Measurements from ENCODE around the gene KCNC2. TPM values are rescaled to one million over a fixed set of nuclear protein-coding genes. Genes with fewer than 3 reads are reported as not detected.

Gene KCNC2
- total RNA-seq, 2 experiments from 2014 or later: not detected

DNA sequence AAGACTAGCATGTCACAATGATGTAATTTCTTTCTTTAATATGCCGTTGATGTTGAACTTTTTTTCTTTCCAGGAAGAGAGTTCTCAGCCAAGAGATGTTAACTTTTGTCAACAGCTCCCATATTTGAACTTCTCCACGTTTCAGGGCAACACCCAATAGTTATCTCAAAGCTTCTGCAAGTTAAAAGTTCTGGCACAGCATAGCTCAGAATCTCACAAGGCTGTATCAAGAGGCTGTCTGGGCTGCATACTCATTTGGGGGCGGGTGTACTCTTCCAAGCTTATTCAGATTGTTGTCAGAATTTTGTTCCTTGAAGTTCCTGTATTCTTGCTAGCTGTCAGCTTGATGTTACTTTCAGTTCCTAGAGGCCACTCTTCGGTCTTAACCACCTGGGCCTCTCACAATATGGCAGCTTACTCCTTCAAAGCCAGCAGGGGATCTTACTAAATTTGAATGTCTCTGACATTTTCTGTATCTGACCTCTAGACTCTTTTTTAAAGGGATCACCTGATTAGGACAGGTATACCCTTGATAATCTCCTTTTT is 38.9 kb downstream of the KCNC2 start:
- ChIA-PET CTCF (no interaction called here), POLR2A (no interaction called here)

DNA sequence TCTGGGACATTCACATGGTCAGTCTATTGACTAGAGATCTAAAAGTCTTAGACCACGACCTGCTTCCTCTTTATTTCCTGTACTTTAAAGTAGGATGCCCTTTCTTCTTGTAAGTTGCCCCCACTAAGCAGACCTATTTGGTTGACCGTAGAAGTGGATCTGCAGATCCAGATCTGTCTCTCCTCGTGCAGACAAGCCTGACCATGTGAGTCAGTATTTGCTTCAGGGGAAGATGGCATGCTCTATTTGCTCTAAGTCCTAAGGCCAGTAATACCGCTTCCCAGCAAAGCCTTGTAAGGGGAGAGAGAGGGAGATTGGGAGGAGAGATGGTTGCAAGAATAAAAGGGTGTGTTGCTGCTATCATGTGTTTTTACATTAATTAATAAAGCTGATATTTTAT is 46.8 kb downstream of the KCNC2 start:
- POLR2A ChIA-PET: no interaction called here

DNA sequence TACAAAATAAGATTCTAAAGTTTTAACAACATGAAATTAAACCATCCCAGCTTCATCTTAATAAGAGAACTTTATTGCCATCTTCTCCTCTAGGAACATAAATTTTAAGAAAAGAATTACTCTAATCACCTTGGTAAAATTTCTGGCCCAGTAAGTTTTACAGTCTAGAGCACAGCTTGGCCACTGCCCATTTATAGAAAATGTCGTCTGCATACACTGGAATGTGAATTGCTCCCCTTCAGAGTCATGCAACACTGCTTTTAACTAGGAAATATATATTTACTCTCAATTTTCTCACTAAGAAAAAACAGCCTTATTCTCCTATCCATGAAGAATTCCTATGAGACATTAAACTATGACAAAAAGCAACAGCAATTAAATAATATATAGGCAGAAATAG is 48.2 kb downstream of the KCNC2 start:
- CTCF ChIA-PET: no interaction called here
- POLR2A ChIA-PET: no interaction called here

More for the DNA sequence above, 46.8 kb downstream of the KCNC2 start:
- CTCF ChIA-PET: no interaction called here

DNA sequence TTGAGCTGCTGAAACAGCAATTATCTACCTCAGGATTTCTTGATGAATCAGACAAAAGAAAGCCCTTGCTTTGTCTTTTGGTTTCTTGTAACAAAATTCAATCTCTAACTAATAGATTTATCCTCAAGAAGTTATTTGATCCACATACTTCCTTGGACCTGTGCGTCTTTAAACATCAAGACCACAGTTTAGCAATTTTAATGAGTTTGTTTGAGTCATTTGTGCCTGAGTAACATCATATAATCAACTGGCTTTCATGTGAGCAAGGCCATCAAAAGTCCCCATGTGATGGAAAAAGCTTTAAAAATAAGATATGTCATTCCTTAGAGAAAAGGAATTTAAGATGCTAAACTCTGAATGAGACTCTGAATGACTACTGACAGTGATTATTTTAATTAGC is 52.3 kb downstream of the KCNC2 start:
- CTCF ChIA-PET: no interaction called here
- POLR2A ChIA-PET: no interaction called here

DNA sequence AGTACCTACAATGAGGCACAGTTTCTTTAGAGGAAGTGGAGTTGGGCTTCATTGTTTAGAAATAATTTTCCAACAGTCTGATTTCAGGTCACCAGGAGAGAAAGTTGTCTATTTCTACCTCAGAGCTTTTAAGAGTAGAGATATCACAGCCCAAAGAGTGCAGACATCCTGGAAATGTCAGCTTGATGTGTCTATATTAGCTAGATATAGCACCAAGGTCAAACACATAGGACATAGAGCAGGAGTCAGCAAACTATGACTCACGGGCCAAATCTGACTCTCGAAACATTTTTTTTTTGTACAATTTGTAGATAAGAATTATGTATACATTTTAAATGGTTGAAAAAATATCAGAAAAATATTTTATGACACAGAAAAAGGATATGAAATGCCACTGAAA is 53.7 kb downstream of the KCNC2 start:
- ChIA-PET POLR2A (no interaction called here), CTCF (no interaction called here)

DNA sequence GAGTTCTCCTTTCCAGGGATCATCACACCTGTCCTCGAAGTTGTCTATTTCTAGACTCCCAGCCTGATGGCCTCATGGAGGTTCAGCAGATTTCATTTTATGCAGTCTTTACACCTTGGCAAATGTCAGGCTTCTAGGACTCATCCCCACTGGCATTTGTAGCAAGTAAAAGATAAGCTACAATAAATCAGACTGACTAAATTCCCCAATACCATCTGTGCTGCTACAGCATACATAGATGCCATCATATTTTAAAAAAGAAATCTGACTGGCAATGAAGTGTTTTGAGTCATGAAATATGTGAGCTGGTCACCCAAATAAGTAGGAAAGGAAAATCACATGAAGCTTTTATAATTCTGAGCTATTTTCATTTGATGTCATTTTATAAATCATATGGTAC is 55.3 kb downstream of the KCNC2 start:
- POLR2A ChIA-PET: no interaction called here
- CTCF ChIA-PET: no interaction called here

DNA sequence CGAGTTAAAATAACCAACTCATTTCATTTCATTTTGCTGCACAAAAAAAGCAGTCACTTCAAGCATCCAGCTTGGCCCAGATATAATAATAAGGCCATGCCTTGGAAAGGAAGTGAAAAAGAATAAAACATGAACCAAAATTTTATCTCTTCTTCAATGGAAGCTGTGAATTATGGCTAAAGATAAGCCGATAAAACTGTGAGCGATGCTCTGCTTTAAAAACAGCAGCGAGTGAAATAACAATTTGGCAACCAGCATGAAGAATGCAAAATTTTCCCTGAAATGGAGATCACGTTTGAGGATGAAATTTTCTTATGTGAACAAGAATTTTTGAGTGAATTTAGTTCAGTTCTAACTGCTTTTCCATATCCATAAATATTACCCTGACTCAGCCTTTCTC is 70.4 kb downstream of the KCNC2 start:
- POLR2A ChIA-PET: no interaction called here

DNA sequence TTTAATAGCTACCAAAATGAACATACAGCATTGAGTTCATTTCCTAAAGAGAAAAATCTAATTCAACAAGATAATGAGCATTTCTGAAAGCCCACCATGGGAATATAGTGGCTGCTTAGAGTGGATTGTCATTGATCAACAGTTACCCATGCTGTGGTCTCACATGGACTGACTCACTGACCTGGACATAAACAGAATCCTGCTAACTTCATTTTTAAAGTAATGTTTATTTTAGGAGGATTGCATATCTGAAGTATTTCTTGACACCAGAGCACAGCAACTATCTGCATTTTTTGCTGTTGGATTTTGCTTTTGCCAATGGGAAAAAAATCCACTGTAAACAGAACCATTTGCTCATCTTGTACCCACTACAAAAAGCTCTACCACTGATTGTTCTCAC is 71.7 kb downstream of the KCNC2 start:
- POLR2A ChIA-PET: no interaction called here
- CTCF ChIA-PET: no interaction called here

More for the DNA sequence above, 70.4 kb downstream of the KCNC2 start:
- CTCF ChIA-PET: no interaction called here

DNA sequence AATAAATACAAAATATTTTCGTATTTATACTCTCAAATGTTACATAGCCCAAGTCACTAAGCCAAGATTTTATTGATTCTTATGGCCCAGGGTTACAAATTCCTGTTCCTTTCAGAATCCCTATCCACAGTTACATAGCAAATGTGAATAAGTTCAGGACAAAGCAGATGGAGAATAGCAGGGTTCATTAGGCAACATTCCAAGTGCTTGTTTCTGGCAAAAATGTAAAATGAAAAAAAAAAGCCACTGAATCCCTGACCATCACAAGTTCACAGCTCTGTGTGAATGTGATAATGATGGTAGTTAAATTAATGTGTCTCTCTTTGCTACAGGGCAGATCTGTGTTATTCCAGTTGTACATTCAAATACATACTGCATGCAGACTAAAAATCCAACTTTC is 74.6 kb downstream of the KCNC2 start:
- ChIA-PET CTCF (no interaction called here), POLR2A (no interaction called here)

DNA sequence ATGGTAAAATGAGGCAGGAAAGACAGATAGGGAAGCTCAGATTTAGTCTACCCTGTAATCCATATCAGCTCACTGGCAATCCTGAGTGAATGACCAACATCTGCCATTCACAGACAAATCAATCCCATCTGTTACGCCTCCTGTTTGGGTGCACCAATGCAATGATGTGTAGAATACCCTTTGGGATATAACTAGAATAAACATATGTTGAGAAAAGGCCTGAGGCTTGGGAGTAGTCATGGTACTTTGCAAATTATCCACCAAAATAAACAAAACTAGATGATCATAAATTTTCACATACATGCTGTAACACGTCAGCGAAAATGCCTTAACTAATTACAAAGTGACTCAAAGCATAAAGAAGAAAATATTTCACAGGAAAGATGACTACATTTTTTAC is 78.8 kb downstream of the KCNC2 start:
- ChIA-PET POLR2A (no interaction called here), CTCF (no interaction called here)

DNA sequence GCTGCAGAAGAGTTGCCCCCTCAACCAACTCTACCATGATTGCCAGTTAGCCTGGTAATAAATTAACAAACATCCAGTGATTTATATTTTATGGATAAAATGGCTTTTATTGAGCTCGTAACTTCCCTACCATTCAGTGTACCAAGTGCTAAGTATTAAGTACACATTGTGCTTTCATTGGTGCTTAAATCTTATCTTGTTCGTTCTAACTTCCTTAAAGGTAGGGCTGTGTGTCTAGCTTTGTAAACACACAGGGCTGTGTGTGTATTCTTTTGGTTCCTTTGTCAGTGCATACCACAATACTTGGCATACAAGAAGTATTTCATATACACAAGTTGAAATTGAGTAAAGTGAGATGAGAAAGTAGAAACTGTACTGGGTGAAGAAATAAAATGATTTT is 80.4 kb downstream of the KCNC2 start:
- CTCF ChIA-PET: no interaction called here
- POLR2A ChIA-PET: no interaction called here

DNA sequence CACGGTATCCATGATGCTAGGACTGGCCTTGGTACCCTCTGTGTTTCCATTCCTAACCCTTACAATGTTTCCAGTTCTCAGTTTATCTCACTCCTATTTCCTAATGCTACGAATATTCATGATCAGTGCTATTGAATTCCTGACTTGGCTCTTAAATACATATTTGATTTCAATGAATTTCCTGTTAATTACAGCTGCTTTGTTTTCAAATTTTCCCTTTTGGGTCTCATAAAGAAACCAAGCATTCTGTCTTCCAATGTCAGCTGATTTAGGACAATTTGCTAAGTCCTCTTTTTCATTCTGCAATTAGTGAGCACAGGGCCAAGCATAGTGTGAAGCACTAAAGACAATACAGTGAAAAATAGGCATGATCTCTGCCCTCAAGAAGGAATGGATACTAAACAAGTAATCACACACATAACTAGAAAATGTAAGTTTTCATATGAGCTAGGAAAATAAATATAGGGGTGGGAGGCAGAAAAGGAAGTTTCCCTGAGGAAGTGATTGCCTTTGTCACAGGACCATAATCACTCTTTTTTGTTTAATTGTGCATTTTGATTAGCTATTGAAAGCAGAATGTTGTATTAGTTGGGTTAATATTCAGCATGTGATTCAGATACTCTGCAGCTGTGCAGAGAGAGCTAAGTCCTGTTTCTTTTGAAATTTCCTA is 88.5 kb downstream of the KCNC2 start:
- ChIA-PET POLR2A (no interaction called here), CTCF (no interaction called here)

DNA sequence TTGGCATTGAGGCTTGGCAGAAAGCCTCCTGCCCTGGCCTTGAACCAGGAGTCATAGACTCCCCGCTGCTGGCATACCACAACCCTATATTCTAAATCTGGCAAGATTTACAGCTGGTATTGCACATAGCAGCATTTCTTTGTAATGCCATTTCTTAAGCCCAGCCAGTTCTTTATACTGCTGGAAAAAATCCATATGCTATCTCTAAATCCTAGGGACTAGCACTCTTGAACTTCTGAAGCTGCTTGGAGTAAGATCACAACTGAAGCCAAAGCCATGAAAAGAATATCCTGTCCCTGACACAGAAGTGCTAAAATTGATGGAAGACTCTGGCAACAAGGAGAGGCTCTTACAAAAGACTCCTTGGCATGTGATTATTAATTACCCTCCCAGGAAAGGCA is 89.3 kb downstream of the KCNC2 start:
- ChIA-PET CTCF (no interaction called here), POLR2A (no interaction called here)

DNA sequence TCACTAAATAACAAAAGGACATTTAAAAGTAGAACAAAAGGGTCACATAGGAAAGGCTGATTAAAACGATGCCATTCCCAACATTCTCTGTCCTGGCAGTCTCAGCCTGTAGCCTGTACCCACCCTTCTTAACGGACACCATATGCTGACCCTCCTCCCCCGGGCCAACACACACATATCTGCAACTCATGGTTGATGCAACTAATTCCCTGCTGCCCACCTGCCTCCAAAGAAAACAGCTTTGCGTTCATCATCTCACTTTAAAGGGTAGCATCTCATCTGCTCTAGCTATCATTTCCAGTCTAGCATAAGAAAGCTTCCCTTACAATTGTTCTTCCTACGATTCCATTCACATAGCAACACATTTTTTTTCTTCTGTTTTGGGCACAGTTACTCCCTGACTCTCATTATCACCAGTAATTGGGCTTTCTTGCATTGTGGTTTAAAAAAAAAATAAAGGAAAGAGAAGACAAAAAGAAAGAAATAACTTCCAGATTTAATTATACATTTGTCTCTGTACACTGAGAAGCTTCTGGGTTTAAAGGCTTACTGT is 92.9 kb downstream of the KCNC2 start:
- POLR2A ChIA-PET: no interaction called here
- CTCF ChIA-PET: no interaction called here

DNA sequence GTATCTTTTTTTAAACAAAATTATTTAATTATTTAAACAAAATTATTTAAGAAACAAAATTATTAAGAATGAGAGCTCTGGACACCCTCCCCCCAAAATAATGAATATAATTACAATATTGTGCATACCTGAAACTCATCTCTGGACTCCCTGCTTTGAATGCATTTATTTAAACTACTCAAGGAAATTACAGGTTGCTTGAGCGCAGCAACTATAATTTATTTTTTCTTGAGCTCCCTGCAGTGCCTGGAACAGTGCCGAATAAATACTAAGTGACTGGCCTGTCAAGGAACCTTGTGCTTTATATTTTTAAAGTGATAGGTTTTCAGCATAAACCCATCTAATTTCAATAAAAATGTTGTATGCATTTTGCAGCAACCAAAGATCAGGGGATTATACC is 93.9 kb downstream of the KCNC2 start:
- POLR2A ChIA-PET: no interaction called here
- CTCF ChIA-PET: no interaction called here

DNA sequence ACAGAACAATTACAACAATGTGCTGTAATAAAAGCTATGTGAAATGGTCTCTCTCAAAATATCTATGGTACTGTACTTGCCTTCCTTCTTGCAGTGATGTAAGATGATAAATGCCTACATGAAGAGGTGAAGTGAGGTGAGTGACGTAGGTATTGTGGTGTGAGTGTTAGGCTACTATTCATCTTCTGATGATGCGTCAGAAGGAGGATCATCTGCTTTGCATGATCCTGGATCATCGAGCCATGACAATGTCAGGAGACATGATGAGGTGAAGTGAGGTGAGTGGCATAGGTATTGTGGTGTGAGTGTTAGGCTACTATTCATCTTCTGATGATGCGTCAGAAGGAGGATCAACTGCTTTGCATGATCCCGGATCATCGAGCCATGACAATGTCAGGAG is 105.8 kb downstream of the KCNC2 start:
- ChIA-PET POLR2A (no interaction called here), CTCF (no interaction called here)

DNA sequence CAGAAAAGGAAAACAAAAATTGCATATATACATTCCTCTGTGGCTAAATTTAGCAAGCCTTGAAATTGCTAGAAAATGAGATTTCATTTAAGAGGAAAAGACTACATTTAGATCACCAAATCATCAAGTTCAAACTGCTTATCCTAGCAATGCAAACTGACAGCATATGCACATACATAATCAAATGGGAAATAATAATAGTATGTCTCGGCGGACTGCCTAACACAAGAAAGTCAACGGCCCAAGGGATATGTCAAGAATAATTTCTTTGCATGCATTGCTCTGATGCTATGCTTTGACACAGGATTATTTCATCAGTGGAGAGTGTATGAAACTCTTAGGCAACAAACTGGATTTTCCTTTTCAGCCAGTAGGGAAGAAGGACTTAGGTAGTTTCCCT is 107.9 kb downstream of the KCNC2 start:
- CTCF ChIA-PET: no interaction called here
- POLR2A ChIA-PET: no interaction called here

DNA sequence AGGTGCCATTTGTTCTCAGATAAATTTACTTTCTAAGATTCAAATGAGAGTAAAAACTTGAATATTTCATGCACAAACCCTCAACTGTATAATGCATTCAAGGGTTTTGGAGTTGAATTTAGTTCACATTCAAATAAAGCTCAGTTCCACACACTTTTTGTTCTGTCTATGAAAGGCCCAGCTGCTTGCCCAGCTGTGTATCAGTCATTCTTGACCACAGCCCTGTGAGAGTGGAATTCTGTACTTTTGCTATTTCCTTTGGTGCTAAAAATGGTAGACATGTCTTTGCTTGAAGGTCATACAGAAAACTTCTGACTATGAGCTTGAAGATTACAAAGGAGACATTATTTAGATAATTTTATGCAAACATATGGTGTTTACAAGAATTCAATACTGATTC is 110.4 kb downstream of the KCNC2 start:
- POLR2A ChIA-PET: no interaction called here
- CTCF ChIA-PET: no interaction called here

DNA sequence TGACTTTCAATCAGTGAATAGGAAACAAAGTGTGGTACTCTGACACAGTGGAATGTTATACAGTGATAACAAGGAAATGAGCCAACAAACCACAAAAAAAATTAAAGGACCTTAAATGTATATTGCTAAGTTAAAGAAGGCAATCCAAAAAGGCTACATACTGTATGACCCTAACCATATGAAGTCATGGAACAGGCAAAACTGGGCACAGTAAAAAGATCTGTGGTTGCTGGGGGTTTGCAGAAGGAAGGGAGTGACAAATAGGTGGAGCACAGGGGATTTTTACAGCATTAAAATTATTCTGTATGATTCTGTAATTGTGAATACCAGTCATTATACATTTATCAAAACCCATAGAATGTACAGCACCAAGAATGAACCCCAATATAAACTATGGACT is 112.6 kb downstream of the KCNC2 start:
- ChIA-PET CTCF (no interaction called here), POLR2A (no interaction called here)

DNA sequence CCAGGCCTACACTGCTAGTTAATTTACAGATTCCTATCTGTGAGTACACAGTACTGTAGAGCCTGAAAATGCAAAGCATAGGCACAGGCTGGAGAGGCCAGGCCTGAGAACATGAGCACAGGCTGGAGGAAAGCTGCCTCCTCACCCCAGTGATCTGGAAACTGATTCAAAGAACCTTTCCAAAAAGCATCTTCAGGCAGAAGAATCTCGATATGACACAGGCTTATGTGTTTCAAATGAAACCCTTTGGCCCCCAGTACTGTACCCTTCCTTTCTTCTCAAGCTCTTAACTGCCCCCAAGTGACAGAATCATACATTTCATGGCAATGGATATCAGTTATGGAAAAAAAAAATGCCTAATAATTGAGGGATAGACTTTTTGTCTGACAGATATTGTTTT is 122.0 kb downstream of the KCNC2 start:
- ChIA-PET CTCF (no interaction called here), POLR2A (no interaction called here)

DNA sequence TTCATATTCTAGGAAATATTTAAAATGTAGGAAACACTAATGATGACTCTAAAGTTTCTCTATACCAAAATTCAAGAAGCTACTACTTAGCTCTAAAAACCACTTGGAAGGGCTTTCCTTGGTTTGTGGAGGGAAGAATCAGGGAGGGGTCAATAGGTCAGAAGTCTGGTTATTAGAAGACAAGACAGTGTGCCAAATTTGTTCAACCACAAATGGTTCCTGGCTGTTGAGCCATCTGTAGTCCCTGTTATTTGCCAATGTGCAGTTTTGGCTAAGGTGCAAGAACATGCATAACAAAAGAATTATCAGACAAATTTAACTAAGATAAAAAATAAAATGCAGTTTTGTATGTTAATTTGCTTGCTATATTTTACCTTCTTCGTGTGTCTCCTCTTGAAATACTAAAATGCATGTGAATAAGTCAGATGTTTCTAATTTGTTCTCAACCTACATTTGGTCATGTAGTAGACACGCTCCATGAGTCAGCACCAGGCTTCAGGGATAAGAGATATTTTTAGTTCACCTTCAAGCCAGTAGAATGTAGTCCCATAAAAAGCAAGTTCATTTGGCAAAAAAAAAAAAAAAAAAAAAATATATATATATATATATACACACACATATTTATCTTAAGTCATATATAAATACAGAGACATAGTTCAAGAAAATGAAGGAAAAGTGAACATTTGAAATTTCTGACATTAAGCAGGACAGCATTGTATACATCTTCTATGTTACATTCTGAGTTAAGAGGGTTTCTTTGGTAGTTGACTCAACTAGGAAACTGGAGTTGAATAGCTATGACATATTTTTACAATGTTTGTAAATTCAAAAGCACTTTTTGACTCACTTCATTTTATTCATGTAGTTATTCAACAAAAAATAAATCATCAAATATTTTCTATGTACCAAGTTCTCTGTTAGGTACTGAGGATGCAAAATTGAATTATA is 123.3 kb downstream of the KCNC2 start:
- CTCF ChIA-PET: no interaction called here

More for the DNA sequence above, 123.3 kb downstream of the KCNC2 start:
- POLR2A ChIA-PET: no interaction called here
